Spleen (tissue), 7 donors: Measurements from ENCODE around the gene ASB6.

Source experiments
- CTCF ChIP-seq, 11 experiments: fragments of 200-600 bp in 7 of 11; fragments of 450-650 bp in 4 of 11; sonication (generic) in 4 of 11; IDR thresholded peaks in 8 of 11; conservative IDR thresholded peaks in 3 of 11; 1 replicate in 7 of 11; 2 replicates in 4 of 11; pipeline versions ENCODE4 v1.4.0 to v1.8.0; 2016 to 2021; ENCODE audit warnings: antibody characterized with exemption in 11 of 11, inconsistent platforms in 4 of 11, mild to moderate bottlenecking in 1 of 11
- POLR2A ChIP-seq, 3 donors: fragments of 450-650 bp; IDR thresholded peaks; one replicate each; pipeline ENCODE4 v1.5.1; 2017; ENCODE audit warnings: antibody characterized with exemption in 3 of 3, mild to moderate bottlenecking in 1 of 3
- donor health status: DM: no; HTN: no; CAD: no; lungs with moderate emphysema.
- donor health status: DM: no; HTN: no; CAD: no.
- donor health status: DM: no; HTN: no; CAD: no.

- TF ChIP-seq CTCF (IDR thresholded peaks at IDR 0.05 in 8 of 11, conservative IDR thresholded peaks at IDR 0.05 in 3 of 11) (no peak), POLR2A (IDR thresholded peaks at IDR 0.05) (no peak)
Observed at GRCh38 chr9:129639756-129640085, 2.2 kb downstream of the ASB6 start.
